CD4-positive, CD25-positive, alpha-beta regulatory T cell (primary cell): ENCODE data around the gene HOXB3. TPM values are rescaled to one million over a fixed set of nuclear protein-coding genes. Genes with fewer than 3 reads are reported as not detected.

ENCODE experiments used
- ATAC-seq, 2 donors: fragments of 150-1000 bp; cut with Tn5 transposase; one replicate each; pipeline ENCODE4 v1.10.0; 2021; ENCODE audit warnings: low read depth in 2 of 2, moderate number of reproducible peaks in 2 of 2, moderate library complexity in 1 of 2
- DNase-seq, 3 donors: peaks; one replicate each; pipeline versions ENCODE4 v3.0.0 to v3.0.0-alpha.2; 2012 to 2022; ENCODE audit warnings: mixed read lengths in 1 of 3
- H3K27ac ChIP-seq: one replicate; pipeline ENCODE4 v1.7.0; 2013; ENCODE audit warnings: mild to moderate bottlenecking, low read length; ENCODE audit not compliant: insufficient read depth, poor library complexity, severe bottlenecking
- H3K27me3 ChIP-seq: one replicate; pipeline ENCODE4 v1.7.0; 2013; ENCODE audit warnings: low read length; ENCODE audit not compliant: control insufficient read depth, insufficient read depth
- H3K36me3 ChIP-seq: one replicate; pipeline ENCODE4 v1.7.0; 2013; ENCODE audit warnings: mild to moderate bottlenecking, low read length, moderate library complexity; ENCODE audit not compliant: control insufficient read depth, insufficient read depth
- H3K4me1 ChIP-seq: 2 replicates; pipeline ENCODE4 v1.7.0; 2013; ENCODE audit warnings: mild to moderate bottlenecking, low read length; ENCODE audit not compliant: insufficient read depth, control insufficient read depth, poor library complexity, severe bottlenecking
- H3K4me3 ChIP-seq: one replicate; pipeline ENCODE4 v1.7.0; 2013; ENCODE audit warnings: low read depth, mild to moderate bottlenecking, low read length, moderate library complexity
- H3K9me3 ChIP-seq, 2 experiments: 1 replicate in 1 of 2; 2 replicates in 1 of 2; pipeline ENCODE4 v1.7.0; 2013; ENCODE audit warnings: low read length in 2 of 2, mild to moderate bottlenecking in 1 of 2, moderate library complexity in 1 of 2; ENCODE audit not compliant: control insufficient read depth in 2 of 2
- H3K27ac Mint-ChIP-seq, 3 donors: one replicate each; pipeline ENCODE4 v1.8.0; 2020 to 2022; ENCODE audit warnings: mild to moderate bottlenecking in 3 of 3, mixed read lengths in 3 of 3, moderate library complexity in 2 of 3
- H3K27me3 Mint-ChIP-seq: one replicate; pipeline ENCODE4 v1.8.0; 2022; ENCODE audit warnings: mild to moderate bottlenecking, mixed read lengths
- H3K36me3 Mint-ChIP-seq: one replicate; pipeline ENCODE4 v1.8.0; 2020; ENCODE audit warnings: mixed read lengths
- H3K4me1 Mint-ChIP-seq, 4 donors: one replicate each; pipeline ENCODE4 v1.8.0; 2020 to 2022; ENCODE audit warnings: mixed read lengths in 4 of 4, mild to moderate bottlenecking in 1 of 4
- H3K4me3 Mint-ChIP-seq, 4 donors: one replicate each; pipeline ENCODE4 v1.8.0; 2020 to 2022; ENCODE audit warnings: mild to moderate bottlenecking in 4 of 4, mixed read lengths in 4 of 4, moderate library complexity in 3 of 4
- H3K9me3 Mint-ChIP-seq, 7 donors: one replicate each; pipeline ENCODE4 v1.8.0; 2020 to 2022; ENCODE audit warnings: mixed read lengths in 7 of 7, mild to moderate bottlenecking in 3 of 7, moderate library complexity in 2 of 7
- polyA plus RNA-seq, 4 donors: library from polyadenylated mRNA; unstranded; fragments of 300-500 nt; fragmentation: Illumina TruSeq; gene quantifications; one replicate each; pipeline ENCODE4 v1.2.3, GENCODE V29; 2021
- total RNA-seq: library from RNA; stranded (reverse); gene quantifications from one replicate; pipeline ENCODE4 v1.2.3, GENCODE V29; 2022

The HOXB3 gene
- total and polyA plus RNA-seq, 5 donors from 2014 or later, result 0.05 to 8.1 (median 0.16) TPM; not detected in 2

- Mint-ChIP-seq H3K27ac (peak overlapping the region in 2 of 3 donors; percentile 26 to 64), H3K4me3 (peak overlapping the region; percentile 82 to 97 (median 88)), H3K27me3 (peaks cover 87% of the 10 kb centered on the region), H3K4me1 (peaks cover 4 to 59% (median 43%) of the 10 kb centered on the region in 4 donors), H3K36me3 (no peaks in the 10 kb centered on the region), H3K9me3 (peaks cover 0 to 6% (median 0%) of the 10 kb centered on the region in 7 donors)
- Histone ChIP-seq H3K4me3 (peak overlapping the region; percentile 68), H3K36me3 (no peaks in the 10 kb centered on the region), H3K27ac (no peak overlapping the region), H3K27me3 (peaks cover 30% of the 10 kb centered on the region), H3K4me1 (peaks cover 59% of the 10 kb centered on the region), H3K9me3 (no peaks in the 10 kb centered on the region)
- ATAC-seq (peak in 1 of 2 donors; percentile 7), DNase-seq (peak in 1 of 3 donors; percentile 34)
Measured at GRCh38 chr17:48612456-48612853, 22.4 kb upstream of the HOXB3 start.

- Histone ChIP-seq H3K27me3 (peaks cover 27% of the 10 kb centered on the region), H3K27ac (no peak overlapping the region), H3K36me3 (no peaks in the 10 kb centered on the region), H3K4me1 (peaks cover 58% of the 10 kb centered on the region), H3K4me3 (peak overlapping the region; percentile 68), H3K9me3 (no peaks in the 10 kb centered on the region)
- H3K9me3 Mint-ChIP-seq, result peaks cover 0 to 6% (median 0%) of the 10 kb centered on the region in 7 donors
- DNase-seq, result no peak
- no peaks in the 10 kb centered on the region for H3K36me3 Mint-ChIP-seq
- H3K4me1 Mint-ChIP-seq, result peaks cover under 1 to 53% (median 37%) of the 10 kb centered on the region in 4 donors
- peak overlapping the region; percentile 88 to 97 (median 92) for H3K4me3 Mint-ChIP-seq
- peak overlapping the region in 1 of 3 donors; percentile 26 for H3K27ac Mint-ChIP-seq
- ATAC-seq, result no peak
- peaks cover 87% of the 10 kb centered on the region for H3K27me3 Mint-ChIP-seq
Measured at GRCh38 chr17:48611681-48612455, 21.8 kb upstream of the HOXB3 start.

- H3K4me3 ChIP-seq, result peak overlapping the region; percentile 90
- H3K4me1 Mint-ChIP-seq, result peaks cover 0 to 53% (median 36%) of the 10 kb centered on the region in 4 donors
- no peak for ATAC-seq
- no peaks in the 10 kb centered on the region for H3K36me3 Mint-ChIP-seq
- peaks cover 25% of the 10 kb centered on the region for H3K27me3 ChIP-seq
- H3K27ac Mint-ChIP-seq, result peak overlapping the region in 2 of 3 donors; percentile 83 to 84
- no peaks in the 10 kb centered on the region for H3K36me3 ChIP-seq
- peaks cover 58% of the 10 kb centered on the region for H3K4me1 ChIP-seq
- no peak overlapping the region for H3K27ac ChIP-seq
- peaks cover 87% of the 10 kb centered on the region for H3K27me3 Mint-ChIP-seq
- no peaks in the 10 kb centered on the region for H3K9me3 ChIP-seq
- H3K9me3 Mint-ChIP-seq, result peaks cover 0 to 6% (median 0%) of the 10 kb centered on the region in 7 donors
- DNase-seq, result no peak
- peak overlapping the region; percentile 88 to 97 (median 92) for H3K4me3 Mint-ChIP-seq
Measured at GRCh38 chr17:48611213-48611612, 21.2 kb upstream of the HOXB3 start.

- no peak within 1 kb of the TSS for H3K27ac ChIP-seq
- peaks cover 0 to 6% (median 0%) of the 10 kb centered on the region in 7 donors for H3K9me3 Mint-ChIP-seq
- H3K9me3 ChIP-seq, result no peaks in the 10 kb centered on the region
- peak within 1 kb of the TSS; percentile 90 for H3K4me3 ChIP-seq
- H3K36me3 Mint-ChIP-seq, result no peaks in the 10 kb centered on the region
- peaks cover 87% of the 10 kb centered on the region for H3K27me3 Mint-ChIP-seq
- peaks cover 0 to 50% (median 33%) of the 10 kb centered on the region in 4 donors for H3K4me1 Mint-ChIP-seq
- H3K27me3 ChIP-seq, result peaks cover 20% of the 10 kb centered on the region
- peaks cover 58% of the 10 kb centered on the region for H3K4me1 ChIP-seq
- ATAC-seq, result peak; percentile 18 to 37
- peak; percentile 53 to 63 (median 58) for DNase-seq
- H3K27ac Mint-ChIP-seq, result peak within 1 kb of the TSS in 2 of 3 donors; percentile 83 to 84
- no peaks in the 10 kb centered on the region for H3K36me3 ChIP-seq
- peak within 1 kb of the TSS; percentile 88 to 97 (median 92) for H3K4me3 Mint-ChIP-seq
Measured at GRCh38 chr17:48610282-48611211, 20.5 kb upstream of the HOXB3 start, which contains the start of gene HOXB7. Gene HOXB7, minus strand, starts transcription at chr17:48611017. Its CDS starts 99 bp downstream, at chr17:48610918.

GRCh38 chr17:48609759-48610281 lies 19.8 kb upstream of the HOXB3 start:
- Mint-ChIP-seq H3K4me1 (peaks cover 0 to 44% (median 27%) of the 10 kb centered on the region in 4 donors), H3K27me3 (peaks cover 87% of the 10 kb centered on the region), H3K27ac (no peak overlapping the region), H3K9me3 (peaks cover 0 to 4% (median 0%) of the 10 kb centered on the region in 7 donors), H3K36me3 (no peaks in the 10 kb centered on the region), H3K4me3 (peak overlapping the region; percentile 27 to 93 (median 80))
- no peak overlapping the region for H3K4me3 ChIP-seq
- peaks cover 19% of the 10 kb centered on the region for H3K27me3 ChIP-seq
- no peak for DNase-seq
- no peaks in the 10 kb centered on the region for H3K9me3 ChIP-seq
- H3K27ac ChIP-seq, result no peak overlapping the region
- H3K4me1 ChIP-seq, result peaks cover 52% of the 10 kb centered on the region
- ATAC-seq, result no peak
- H3K36me3 ChIP-seq, result no peaks in the 10 kb centered on the region

GRCh38 chr17:48609033-48609432 lies 19.0 kb upstream of the HOXB3 start:
- H3K27ac Mint-ChIP-seq, result no peak overlapping the region
- Histone ChIP-seq H3K4me1 (peaks cover 48% of the 10 kb centered on the region), H3K36me3 (no peaks in the 10 kb centered on the region), H3K4me3 (no peak overlapping the region), H3K27me3 (peaks cover 19% of the 10 kb centered on the region), H3K9me3 (no peaks in the 10 kb centered on the region), H3K27ac (no peak overlapping the region)
- peaks cover 87% of the 10 kb centered on the region for H3K27me3 Mint-ChIP-seq
- DNase-seq, result no peak
- H3K4me3 Mint-ChIP-seq, result peak overlapping the region; percentile 27 to 92 (median 62)
- no peaks in the 10 kb centered on the region for H3K36me3 Mint-ChIP-seq
- no peak for ATAC-seq
- peaks cover 0 to 41% (median 27%) of the 10 kb centered on the region in 4 donors for H3K4me1 Mint-ChIP-seq
- H3K9me3 Mint-ChIP-seq, result peaks cover 0 to 4% (median 0%) of the 10 kb centered on the region in 7 donors

GRCh38 chr17:48608494-48608834 lies 18.4 kb upstream of the HOXB3 start:
- H3K4me1 ChIP-seq, result peaks cover 47% of the 10 kb centered on the region
- ATAC-seq (no peak), DNase-seq (no peak)
- H3K36me3 ChIP-seq, result no peaks in the 10 kb centered on the region
- peak overlapping the region in 2 of 4 donors; percentile 27 to 57 for H3K4me3 Mint-ChIP-seq
- H3K27me3 Mint-ChIP-seq, result peaks cover 87% of the 10 kb centered on the region
- no peak overlapping the region for H3K27ac Mint-ChIP-seq
- H3K36me3 Mint-ChIP-seq, result no peaks in the 10 kb centered on the region
- H3K27me3 ChIP-seq, result peaks cover 21% of the 10 kb centered on the region
- H3K4me1 Mint-ChIP-seq, result peaks cover 0 to 39% (median 25%) of the 10 kb centered on the region in 4 donors
- H3K9me3 ChIP-seq, result no peaks in the 10 kb centered on the region
- peaks cover 0 to 2% (median 0%) of the 10 kb centered on the region in 7 donors for H3K9me3 Mint-ChIP-seq
- no peak overlapping the region for H3K27ac ChIP-seq
- no peak overlapping the region for H3K4me3 ChIP-seq
